Effector memory CD4-positive, alpha-beta T cell (primary cell): ENCODE results near the gene OR1M1.

Experiments
- DNase-seq, 3 donors: peaks; one replicate each; pipeline ENCODE4 v3.0.0-alpha.2; 2020
- H3K27ac ChIP-seq: 2 replicates; pipeline ENCODE4 v1.7.0; 2013; ENCODE audit warnings: mild to moderate bottlenecking, low read length, moderate library complexity; ENCODE audit not compliant: insufficient read depth, poor library complexity, severe bottlenecking
- H3K27me3 ChIP-seq: replicated peaks from 2 replicates; pipeline ENCODE4 v1.7.0; 2013; ENCODE audit warnings: mild to moderate bottlenecking, low read length; ENCODE audit not compliant: insufficient read depth, control insufficient read depth, poor library complexity, severe bottlenecking
- H3K36me3 ChIP-seq: 2 replicates; pipeline ENCODE4 v1.7.0; 2013; ENCODE audit warnings: mild to moderate bottlenecking, low read length, moderate library complexity; ENCODE audit not compliant: control insufficient read depth, insufficient read depth
- H3K4me1 ChIP-seq: 2 replicates; pipeline ENCODE4 v1.7.0; 2013; ENCODE audit warnings: low read length, mild to moderate bottlenecking; ENCODE audit not compliant: control insufficient read depth, insufficient read depth, poor library complexity, severe bottlenecking
- H3K4me3 ChIP-seq: 2 replicates; pipeline ENCODE4 v1.7.0; 2013; ENCODE audit warnings: low read length, low read depth, mild to moderate bottlenecking; ENCODE audit not compliant: insufficient read depth, poor library complexity, severe bottlenecking
- H3K9me3 ChIP-seq: 2 replicates; pipeline ENCODE4 v1.7.0; 2013; ENCODE audit warnings: mild to moderate bottlenecking, low read length, moderate library complexity; ENCODE audit not compliant: control insufficient read depth

OR1M1 gene

GRCh38 chr19:9130965-9131364, 44.1 kb downstream of the OR1M1 start:
- H3K36me3 ChIP-seq, result no peaks in the 10 kb centered on the region
- H3K4me3 ChIP-seq, result no peak overlapping the region
- peaks cover 6% of the 10 kb centered on the region for H3K27me3 ChIP-seq
- no peak overlapping the region for H3K27ac ChIP-seq
- DNase-seq, result no peak
- no peaks in the 10 kb centered on the region for H3K9me3 ChIP-seq
- H3K4me1 ChIP-seq, result no peaks in the 10 kb centered on the region

GRCh38 chr19:9132422-9132821, 45.6 kb downstream of the OR1M1 start:
- Histone ChIP-seq H3K27ac (no peak overlapping the region), H3K9me3 (no peaks in the 10 kb centered on the region), H3K27me3 (peaks cover 6% of the 10 kb centered on the region), H3K36me3 (no peaks in the 10 kb centered on the region), H3K4me3 (no peak overlapping the region), H3K4me1 (no peaks in the 10 kb centered on the region)
- DNase-seq, result no peak

- Histone ChIP-seq H3K4me3 (peak overlapping the region; percentile 77), H3K9me3 (peaks cover 2% of the 10 kb centered on the region), H3K4me1 (peaks cover 14% of the 10 kb centered on the region), H3K27me3 (no peaks in the 10 kb centered on the region), H3K36me3 (peaks cover 4% of the 10 kb centered on the region), H3K27ac (peak overlapping the region; percentile 82)
- no peak for DNase-seq
Measured at GRCh38 chr19:9139609-9140158, 52.8 kb downstream of the OR1M1 start.

GRCh38 chr19:9140159-9140874, 53.5 kb downstream of the OR1M1 start, which contains the start of gene ZNF317:
ZNF317 (plus strand) TSS chr19:9140397; CDS start chr19:9156017, 15,620 bp downstream.
- Histone ChIP-seq H3K27ac (peak within 1 kb of the TSS; percentile 82), H3K4me1 (peaks cover 14% of the 10 kb centered on the region), H3K9me3 (peaks cover 9% of the 10 kb centered on the region), H3K27me3 (no peaks in the 10 kb centered on the region), H3K4me3 (peak within 1 kb of the TSS; percentile 77), H3K36me3 (peaks cover 5% of the 10 kb centered on the region)
- peak; percentile 71 to 88 (median 81) for DNase-seq

- DNase-seq, result no peak
- Histone ChIP-seq H3K27me3 (no peaks in the 10 kb centered on the region), H3K9me3 (peaks cover 11% of the 10 kb centered on the region), H3K4me1 (peaks cover 12% of the 10 kb centered on the region), H3K27ac (no peak overlapping the region), H3K36me3 (peaks cover 5% of the 10 kb centered on the region), H3K4me3 (no peak overlapping the region)
Measured at GRCh38 chr19:9144920-9145319, 58.1 kb downstream of the OR1M1 start.
